PFSK-1 (cell line): ENCODE results near the gene NPHP1.

Source experiments
- POLR2AphosphoS5 ChIP-seq: IDR thresholded peaks from 2 replicates; pipeline ENCODE4 v1.6.1; 2012; ENCODE audit warnings: low read depth, mild to moderate bottlenecking, control low read depth, low read length, moderate library complexity
- SIN3A ChIP-seq: IDR thresholded peaks from 2 replicates; pipeline ENCODE4 v1.6.1; 2012; ENCODE audit warnings: mild to moderate bottlenecking, low read length, moderate library complexity, borderline replicate concordance; ENCODE audit not compliant: insufficient read depth
- TF ChIP-seq, protein P1 (sequence below), 2 experiments: IDR thresholded peaks; 2 replicates each; pipeline versions ENCODE4 v1.6.1 to v1.8.0; 2011 to 2012; ENCODE audit warnings: low read depth in 2 of 2, low read length in 2 of 2, control low read depth in 1 of 2, inconsistent platforms in 1 of 2, mild to moderate bottlenecking in 1 of 2, moderate library complexity in 1 of 2; ENCODE audit not compliant: insufficient read depth in 1 of 2

DNA sequence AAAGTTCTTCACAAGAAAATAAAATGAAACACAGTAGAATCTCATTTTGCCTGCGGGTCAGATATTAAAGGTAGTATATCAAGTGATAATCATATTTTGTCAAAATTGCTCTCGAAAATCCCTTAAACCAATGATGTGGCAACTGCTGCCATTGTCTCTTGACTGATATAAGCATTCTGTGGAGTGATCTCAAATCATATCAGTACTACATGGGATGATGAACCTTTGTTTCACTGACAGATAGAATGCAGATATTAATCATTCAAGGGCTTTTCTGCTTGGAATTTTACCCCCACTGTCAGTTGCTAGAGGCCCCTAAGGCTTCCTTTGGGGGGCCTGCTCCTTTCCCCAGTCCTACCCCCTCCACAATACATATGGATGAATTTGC lies 57.9 kb downstream of the NPHP1 start:
- TF ChIP-seq, protein P1, sequence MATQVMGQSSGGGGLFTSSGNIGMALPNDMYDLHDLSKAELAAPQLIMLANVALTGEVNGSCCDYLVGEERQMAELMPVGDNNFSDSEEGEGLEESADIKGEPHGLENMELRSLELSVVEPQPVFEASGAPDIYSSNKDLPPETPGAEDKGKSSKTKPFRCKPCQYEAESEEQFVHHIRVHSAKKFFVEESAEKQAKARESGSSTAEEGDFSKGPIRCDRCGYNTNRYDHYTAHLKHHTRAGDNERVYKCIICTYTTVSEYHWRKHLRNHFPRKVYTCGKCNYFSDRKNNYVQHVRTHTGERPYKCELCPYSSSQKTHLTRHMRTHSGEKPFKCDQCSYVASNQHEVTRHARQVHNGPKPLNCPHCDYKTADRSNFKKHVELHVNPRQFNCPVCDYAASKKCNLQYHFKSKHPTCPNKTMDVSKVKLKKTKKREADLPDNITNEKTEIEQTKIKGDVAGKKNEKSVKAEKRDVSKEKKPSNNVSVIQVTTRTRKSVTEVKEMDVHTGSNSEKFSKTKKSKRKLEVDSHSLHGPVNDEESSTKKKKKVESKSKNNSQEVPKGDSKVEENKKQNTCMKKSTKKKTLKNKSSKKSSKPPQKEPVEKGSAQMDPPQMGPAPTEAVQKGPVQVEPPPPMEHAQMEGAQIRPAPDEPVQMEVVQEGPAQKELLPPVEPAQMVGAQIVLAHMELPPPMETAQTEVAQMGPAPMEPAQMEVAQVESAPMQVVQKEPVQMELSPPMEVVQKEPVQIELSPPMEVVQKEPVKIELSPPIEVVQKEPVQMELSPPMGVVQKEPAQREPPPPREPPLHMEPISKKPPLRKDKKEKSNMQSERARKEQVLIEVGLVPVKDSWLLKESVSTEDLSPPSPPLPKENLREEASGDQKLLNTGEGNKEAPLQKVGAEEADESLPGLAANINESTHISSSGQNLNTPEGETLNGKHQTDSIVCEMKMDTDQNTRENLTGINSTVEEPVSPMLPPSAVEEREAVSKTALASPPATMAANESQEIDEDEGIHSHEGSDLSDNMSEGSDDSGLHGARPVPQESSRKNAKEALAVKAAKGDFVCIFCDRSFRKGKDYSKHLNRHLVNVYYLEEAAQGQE (IDR thresholded peaks at IDR 0.05; ENCODE audit: insufficient read depth in 1 of 2, low read depth in 2 of 2, low read length in 2 of 2), result no peak
- no peak for TF ChIP-seq POLR2AphosphoS5
- no peak for TF ChIP-seq SIN3A
